PC-9 (cell line): Measurements from ENCODE around the gene EPHA3. TPM values are rescaled to one million over a fixed set of nuclear protein-coding genes. Genes with fewer than 3 reads are reported as not detected.

Source experiments
- BruUV-seq: library from RNA; stranded (reverse); fragments of 400-500 nt; replicated peaks from 2 replicates; lab custom pipeline; 2021; lab: Mats Ljungman, UMichigan
- CTCF ChIA-PET: fragments of 300-600 bp; sonication (Branson Sonifier 250); formaldehyde crosslinking; loops from one replicate; lab custom pipeline; 2022; ENCODE audit warnings: antibody characterized with exemption; lab: Charles Lee
- POLR2A ChIA-PET: fragments of 300-600 bp; sonication (Branson Sonifier 250); formaldehyde crosslinking; loops from one replicate; lab custom pipeline; 2022; ENCODE audit warnings: antibody characterized with exemption; ENCODE audit not compliant: unreplicated experiment; lab: Charles Lee
- DNase-seq, 2 experiments: peaks; one replicate each; pipeline versions ENCODE4 v3.0.0 to v3.0.0-alpha.2; 2015 to 2022; ENCODE audit warnings: mixed read lengths in 1 of 2
- H2AFZ ChIP-seq: fragments of 200-600 bp; sonication (generic); 2 replicates; pipeline ENCODE4 v1.8.1; 2017; ENCODE audit warnings: antibody characterized with exemption
- H3F3A ChIP-seq: fragments of 200-600 bp; sonication (generic); 2 replicates; pipeline ENCODE4 v1.8.1; 2017; ENCODE audit warnings: antibody characterized with exemption, mild to moderate bottlenecking, low read depth; ENCODE audit not compliant: insufficient read depth
- H3K27ac ChIP-seq: fragments of 200-600 bp; sonication (generic); 2 replicates; pipeline ENCODE4 v1.6.1; 2016; ENCODE audit warnings: mixed run types
- H3K27me3 ChIP-seq: fragments of 200-600 bp; sonication (generic); 2 replicates; pipeline ENCODE4 v1.6.1; 2016; ENCODE audit warnings: low read depth, mixed run types; ENCODE audit not compliant: insufficient read depth
- H3K36me3 ChIP-seq: fragments of 200-600 bp; sonication (generic); 2 replicates; pipeline ENCODE4 v1.6.1; 2016; ENCODE audit warnings: low read depth, mixed run types
- H3K4me1 ChIP-seq: fragments of 200-600 bp; sonication (generic); replicated peaks from 2 replicates; pipeline ENCODE4 v1.6.1; 2016; ENCODE audit warnings: mixed run types; ENCODE audit not compliant: insufficient read depth
- H3K4me2 ChIP-seq: fragments of 200-600 bp; sonication (generic); 2 replicates; pipeline ENCODE4 v1.6.1; 2017; ENCODE audit warnings: mixed run types
- H3K4me3 ChIP-seq: fragments of 200-600 bp; sonication (generic); 2 replicates; pipeline ENCODE4 v1.6.1; 2016; ENCODE audit warnings: mixed run types
- H3K79me2 ChIP-seq: fragments of 200-600 bp; sonication (generic); 2 replicates; pipeline ENCODE4 v1.6.1; 2017; ENCODE audit warnings: low read depth, mixed run types
- H3K9me2 ChIP-seq: fragments of 200-600 bp; sonication (generic); 2 replicates; pipeline ENCODE4 v1.8.1; 2017; ENCODE audit warnings: mild to moderate bottlenecking; ENCODE audit not compliant: insufficient read depth
- H3K9me3 ChIP-seq: fragments of 200-600 bp; sonication (generic); 2 replicates; pipeline ENCODE4 v1.8.1; 2016; ENCODE audit warnings: low read depth; ENCODE audit not compliant: insufficient read depth
- H4K20me1 ChIP-seq: fragments of 200-600 bp; sonication (generic); 2 replicates; pipeline ENCODE4 v1.8.1; 2017; ENCODE audit not compliant: insufficient read depth
- EZH2 ChIP-seq: fragments of 200-600 bp; sonication (generic); IDR thresholded peaks from 2 replicates; pipeline ENCODE4 v1.8.0; 2017; ENCODE audit warnings: antibody characterized with exemption, low read depth
- intact Hi-C: fragments of 100-400 bp; cut with micrococcal nuclease; formaldehyde crosslinking; loops from one replicate; pipeline ENCODE4 v1.10.0; 2022; ENCODE audit not compliant: unreplicated experiment
- total RNA-seq: library from RNA; stranded (reverse); gene quantifications from 2 replicates; pipeline ENCODE4 v1.2.3, GENCODE V29; 2021
- TF ChIP-seq, protein P1 (sequence below): fragments of 200-600 bp; sonication (generic); conservative IDR thresholded peaks from 2 replicates; pipeline ENCODE4 v1.6.1; 2017; ENCODE audit warnings: mixed run types, antibody characterized with exemption, mild to moderate bottlenecking, moderate library complexity

The EPHA3 gene
- total RNA-seq, 1 experiment from 2014 or later = not detected

DNA sequence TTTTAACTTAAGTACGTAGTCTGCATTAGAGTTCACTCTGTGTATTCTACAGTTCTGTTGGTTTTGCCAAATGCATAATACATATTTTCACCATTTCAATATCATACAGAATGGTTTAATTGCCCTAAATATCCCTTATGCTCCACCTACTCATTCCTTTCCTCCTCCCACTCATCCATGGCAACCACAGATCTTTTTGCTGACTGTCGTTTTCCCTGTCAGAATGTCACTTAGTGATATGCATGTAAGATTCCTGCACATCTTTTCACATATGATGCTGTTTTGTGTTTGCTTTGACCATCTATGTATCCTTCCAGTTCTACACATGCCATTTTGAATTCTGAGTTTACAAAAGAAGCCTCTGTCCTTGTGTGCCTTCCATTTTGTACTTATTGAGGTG, 36.7 kb downstream of the EPHA3 start:
- CTCF ChIA-PET = no interaction called here
- Histone ChIP-seq H3K4me2 (no peak overlapping the region), H3K4me1 (no peaks in the 10 kb centered on the region), H4K20me1 (no peaks in the 10 kb centered on the region), H3K4me3 (no peak overlapping the region), H3F3A (no peaks in the 10 kb centered on the region), H3K9me3 (no peaks in the 10 kb centered on the region), H3K27me3 (no peaks in the 10 kb centered on the region), H2AFZ (no peak overlapping the region), H3K79me2 (no peaks in the 10 kb centered on the region), H3K36me3 (no peaks in the 10 kb centered on the region), H3K9me2 (no peaks in the 10 kb centered on the region), H3K27ac (no peak overlapping the region)
- BruUV-seq = no TSS peak
- POLR2A ChIA-PET = no interaction called here
- TF ChIP-seq, protein P1, sequence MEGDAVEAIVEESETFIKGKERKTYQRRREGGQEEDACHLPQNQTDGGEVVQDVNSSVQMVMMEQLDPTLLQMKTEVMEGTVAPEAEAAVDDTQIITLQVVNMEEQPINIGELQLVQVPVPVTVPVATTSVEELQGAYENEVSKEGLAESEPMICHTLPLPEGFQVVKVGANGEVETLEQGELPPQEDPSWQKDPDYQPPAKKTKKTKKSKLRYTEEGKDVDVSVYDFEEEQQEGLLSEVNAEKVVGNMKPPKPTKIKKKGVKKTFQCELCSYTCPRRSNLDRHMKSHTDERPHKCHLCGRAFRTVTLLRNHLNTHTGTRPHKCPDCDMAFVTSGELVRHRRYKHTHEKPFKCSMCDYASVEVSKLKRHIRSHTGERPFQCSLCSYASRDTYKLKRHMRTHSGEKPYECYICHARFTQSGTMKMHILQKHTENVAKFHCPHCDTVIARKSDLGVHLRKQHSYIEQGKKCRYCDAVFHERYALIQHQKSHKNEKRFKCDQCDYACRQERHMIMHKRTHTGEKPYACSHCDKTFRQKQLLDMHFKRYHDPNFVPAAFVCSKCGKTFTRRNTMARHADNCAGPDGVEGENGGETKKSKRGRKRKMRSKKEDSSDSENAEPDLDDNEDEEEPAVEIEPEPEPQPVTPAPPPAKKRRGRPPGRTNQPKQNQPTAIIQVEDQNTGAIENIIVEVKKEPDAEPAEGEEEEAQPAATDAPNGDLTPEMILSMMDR = no peak
- TF ChIP-seq EZH2 = no peak
- intact Hi-C loops = no loop called here
- no peak for DNase-seq

DNA sequence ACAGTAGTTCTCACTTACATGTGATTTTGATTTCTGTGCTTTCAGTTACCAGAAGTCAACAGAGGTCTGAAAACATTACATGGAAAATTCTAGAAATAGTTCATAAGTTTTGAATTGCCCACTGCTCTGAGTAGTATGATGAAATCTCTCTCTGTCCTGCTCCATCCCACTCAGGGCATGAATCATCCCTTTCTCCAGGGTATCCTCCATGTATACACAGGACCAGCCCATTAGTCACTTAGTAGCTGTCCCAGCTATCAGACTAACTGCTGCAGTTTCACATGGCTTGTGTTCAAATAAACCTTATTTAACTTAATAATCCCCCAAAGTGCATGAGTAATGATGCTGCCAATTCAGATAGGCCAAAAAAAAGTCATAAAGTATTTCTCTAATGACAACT, 38.6 kb downstream of the EPHA3 start:
- Histone ChIP-seq H2AFZ (no peak overlapping the region), H4K20me1 (no peaks in the 10 kb centered on the region), H3K36me3 (no peaks in the 10 kb centered on the region), H3K4me1 (no peaks in the 10 kb centered on the region), H3K4me3 (no peak overlapping the region), H3F3A (no peaks in the 10 kb centered on the region), H3K9me2 (no peaks in the 10 kb centered on the region), H3K9me3 (no peaks in the 10 kb centered on the region), H3K27me3 (no peaks in the 10 kb centered on the region), H3K79me2 (no peaks in the 10 kb centered on the region), H3K4me2 (no peak overlapping the region), H3K27ac (no peak overlapping the region)
- no peak for TF ChIP-seq EZH2
- TF ChIP-seq, protein P1 = no peak
- POLR2A ChIA-PET = no interaction called here
- no TSS peak for BruUV-seq
- intact Hi-C loops = no loop called here
- no peak for DNase-seq
- CTCF ChIA-PET = no interaction called here

DNA sequence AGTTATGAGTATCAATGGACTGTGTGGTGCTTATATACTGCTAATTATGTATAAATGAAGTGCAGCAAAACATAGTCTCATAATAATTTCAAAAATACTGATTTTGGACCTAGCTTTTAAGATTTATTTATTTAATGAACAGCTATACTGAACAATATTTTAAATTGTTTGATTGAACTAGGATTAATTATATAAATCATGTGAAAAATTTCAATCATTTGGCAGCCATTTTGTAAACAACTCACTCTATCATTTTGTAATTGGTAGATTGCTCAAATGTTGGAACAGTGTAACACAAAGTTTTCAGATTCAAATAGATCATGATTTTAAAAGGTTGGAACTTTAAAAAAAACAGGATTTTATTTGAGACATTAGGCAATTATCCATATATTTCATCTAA, 47.0 kb downstream of the EPHA3 start:
- TF ChIP-seq EZH2 = no peak
- TF ChIP-seq, protein P1 = no peak
- H4K20me1 ChIP-seq = no peaks in the 10 kb centered on the region
- H3F3A ChIP-seq = no peaks in the 10 kb centered on the region
- intact Hi-C loops = no loop called here
- H3K4me3 ChIP-seq = no peak overlapping the region
- no peaks in the 10 kb centered on the region for H3K27me3 ChIP-seq
- H3K36me3 ChIP-seq = no peaks in the 10 kb centered on the region
- CTCF ChIA-PET = no interaction called here
- BruUV-seq = no TSS peak
- H3K4me1 ChIP-seq = no peaks in the 10 kb centered on the region
- no peaks in the 10 kb centered on the region; the same call in 1 of the 2 replicates for H3K9me3 ChIP-seq
- POLR2A ChIA-PET = no interaction called here
- H3K4me2 ChIP-seq = no peak overlapping the region
- H3K79me2 ChIP-seq = no peaks in the 10 kb centered on the region
- no peak for DNase-seq
- H3K27ac ChIP-seq = no peak overlapping the region
- no peaks in the 10 kb centered on the region for H3K9me2 ChIP-seq
- no peak overlapping the region for H2AFZ ChIP-seq
